ENCODE data around the gene STK4.

STK4 gene

GRCh38 chr20:45097485-45098102 is 131.3 kb downstream of the STK4 start:
- DNase-seq (ENCODE audit: low read depth), result no peak
- peak; percentile 52 for TF ChIP-seq CTCF (conservative IDR thresholded peaks at IDR 0.05; ENCODE audit: low read depth, low read length)
- no peak overlapping the region for H3K4me3 ChIP-seq (ENCODE audit: low read length)

- no peak for DNase-seq (ENCODE audit: low read depth)
- TF ChIP-seq CTCF (conservative IDR thresholded peaks at IDR 0.05; ENCODE audit: low read depth, low read length), result peak; percentile 49
- peak overlapping the region; percentile 26 for H3K4me3 ChIP-seq (ENCODE audit: low read length)
Measured at GRCh38 chr20:45098103-45098773, 131.9 kb downstream of the STK4 start.

- TF ChIP-seq CTCF (conservative IDR thresholded peaks at IDR 0.05; ENCODE audit: low read depth, low read length), result no peak
- H3K4me3 ChIP-seq (ENCODE audit: low read length), result peak within 1 kb of the TSS; percentile 24
- DNase-seq (ENCODE audit: low read depth), result no peak
Measured at GRCh38 chr20:45100563-45101245, 134.4 kb downstream of the STK4 start, which contains the start of gene KCNS1. TSS of gene KCNS1 (minus strand) at chr20:45101127. CDS start at chr20:45099236, 1,891 bp downstream.

- no peak for TF ChIP-seq CTCF (conservative IDR thresholded peaks at IDR 0.05; ENCODE audit: low read depth, low read length)
- H3K4me3 ChIP-seq (ENCODE audit: low read length), result no peak overlapping the region
- no peak for DNase-seq (ENCODE audit: low read depth)
Measured at GRCh38 chr20:45101333-45101850, 135.1 kb downstream of the STK4 start.

GRCh38 chr20:45103072-45103471 is 136.8 kb downstream of the STK4 start:
- no peak for DNase-seq (ENCODE audit: low read depth)
- no peak for TF ChIP-seq CTCF (conservative IDR thresholded peaks at IDR 0.05; ENCODE audit: low read depth, low read length)

GRCh38 chr20:45104786-45105185 is 138.5 kb downstream of the STK4 start:
- no peak for DNase-seq (ENCODE audit: low read depth)
- no peak overlapping the region for H3K4me3 ChIP-seq (ENCODE audit: low read length)
- TF ChIP-seq CTCF (conservative IDR thresholded peaks at IDR 0.05; ENCODE audit: low read depth, low read length), result no peak

More at GRCh38 chr20:45103072-45103471, 136.8 kb downstream of the STK4 start:
- H3K4me3 ChIP-seq (ENCODE audit: low read length), result no peak overlapping the region
